A549 (cell line): ENCODE results near the gene TMEM259. TPM values are rescaled to one million over a fixed set of nuclear protein-coding genes. Genes with fewer than 3 reads are reported as not detected.
A peak's percentile ranks its signal among the peaks of the same experiment; 100 is the strongest.
"Not testable (repeated sequence)": the region's sequence is repeated elsewhere in the genome, so short reads cannot be mapped to it uniquely, and the experiment has no call there.

ENCODE experiments used
- ATAC-seq, 2 experiments: fragments of 200-7000 bp in 1 of 2; fragments of >200 bp in 1 of 2; cut with Nextera tagmentation in 1 of 2; cut with Tn5 transposase in 1 of 2; 3 replicates each; pipeline versions ENCODE4 v1.8.0 to v1.9.1; 2018 to 2020; ENCODE audit warnings: mild to moderate bottlenecking in 1 of 2, moderate library complexity in 1 of 2
- CTCF ChIA-PET: fragments of 300-600 bp; sonication (Branson Sonifier 250); formaldehyde crosslinking; extraction: SDS; loops from one replicate; lab custom pipeline; 2021; ENCODE audit warnings: antibody characterized with exemption, inconsistent platforms; lab: Yijun Ruan, JAX
- POLR2A ChIA-PET: fragments of 350-600 bp; formaldehyde crosslinking; extraction: SDS; loops from one replicate; lab custom pipeline; 2021; ENCODE audit warnings: antibody characterized with exemption, inconsistent platforms; lab: Yijun Ruan, JAX
- DNase-seq, 2 experiments: peaks; one replicate each; pipeline versions ENCODE4 v3.0.0 to v3.0.0-alpha.2; 2011 to 2016; ENCODE audit warnings: low read depth in 1 of 2, low spot score in 1 of 2
- FAIRE-seq: peaks from 2 replicates; lab custom pipeline; 2011; peaks lifted over from hg19 to GRCh38; lab: Jason Lieb, UNC
- H3K27ac ChIP-seq, 2 experiments: fragments of >200 bp; sonication (Bioruptor Twin); formaldehyde crosslinking; 3 replicates each; pipeline ENCODE4 v1.5.1; 2016 to 2017
- H3K4me1 ChIP-seq: fragments of >200 bp; sonication (Bioruptor Twin); formaldehyde crosslinking; 3 replicates; pipeline ENCODE4 v1.6.1; 2016
- H3K4me2 ChIP-seq: fragments of >200 bp; sonication (Bioruptor Twin); formaldehyde crosslinking; 3 replicates; pipeline ENCODE4 v1.6.1; 2016
- H3K4me3 ChIP-seq: fragments of >200 bp; sonication (Bioruptor Twin); formaldehyde crosslinking; 3 replicates; pipeline ENCODE4 v1.5.1; 2016
- H3K9me3 ChIP-seq: fragments of >200 bp; sonication (Bioruptor Twin); formaldehyde crosslinking; 3 replicates; pipeline ENCODE4 v1.6.1; 2016
- ATOH8 ChIP-seq: fragments of 250-450 bp; sonication (Bioruptor Pico); IDR thresholded peaks from 2 replicates; pipeline ENCODE4 v1.5.0; 2020; ENCODE audit warnings: low read depth, mild to moderate bottlenecking, moderate library complexity
- CHD4 ChIP-seq: fragments of 200-600 bp; sonication (generic); IDR thresholded peaks from 2 replicates; pipeline ENCODE4 v1.6.1; 2016; ENCODE audit warnings: antibody characterized with exemption, mild to moderate bottlenecking, borderline replicate concordance
- E2F6 ChIP-seq: IDR thresholded peaks from 2 replicates; pipeline ENCODE4 v1.6.1; 2012; ENCODE audit warnings: low read depth, borderline replicate concordance
- FOXS1 ChIP-seq: fragments of 250-450 bp; sonication (Bioruptor Pico); IDR thresholded peaks from 2 replicates; pipeline ENCODE4 v1.5.0; 2020; ENCODE audit warnings: mild to moderate bottlenecking, moderate library complexity
- KDM5A ChIP-seq: fragments of 200-600 bp; sonication (generic); IDR thresholded peaks from 2 replicates; pipeline ENCODE4 v1.6.1; 2016; ENCODE audit warnings: antibody characterized with exemption, mild to moderate bottlenecking
- PHF8 ChIP-seq: fragments of 200-600 bp; sonication (generic); IDR thresholded peaks from 2 replicates; pipeline ENCODE4 v1.6.1; 2016; ENCODE audit warnings: low read depth, mild to moderate bottlenecking, antibody characterized with exemption, moderate library complexity, borderline replicate concordance
- POLR2A ChIP-seq: IDR thresholded peaks from 2 replicates; pipeline ENCODE4 v1.6.1; 2012; ENCODE audit warnings: mild to moderate bottlenecking, low read length
- RNF2 ChIP-seq: fragments of 200-600 bp; sonication (generic); IDR thresholded peaks from 2 replicates; pipeline ENCODE4 v1.6.1; 2016; ENCODE audit warnings: low read depth, mild to moderate bottlenecking, antibody characterized with exemption, moderate library complexity, borderline replicate concordance
- ZFP36 ChIP-seq: fragments of 450-650 bp; IDR thresholded peaks from 2 replicates; pipeline ENCODE4 v1.6.1; 2014; ENCODE audit warnings: borderline replicate concordance; ENCODE audit not compliant: partially characterized antibody
- WGBS: methylation state at CpG from one replicate; pipeline ENCODE4 v1.1.6; 2017; ENCODE audit errors: missing lambda C conversion rate; 5-methylcytosine and 5-hydroxymethylcytosine counted together
- polyA plus RNA-seq, 4 experiments: library from polyadenylated mRNA; depleted of rRNA in 3 of 4; stranded (reverse); fragments of >200 nt; fragmentation: RNase III in 1 of 4; extraction: RNeasy Plus Mini Kit Qiagen cat#74134 plus additional on column Dnase treatment in 1 of 4; gene quantifications; 2 replicates in 3 of 4; 3 replicates in 1 of 4; pipeline ENCODE4 v1.2.3, GENCODE V29; 2011 to 2017

TMEM259 gene
- polyA plus RNA-seq, 2 of the 4 experiments (the other 2 are of a cell fraction) = 45.6 to 78.3 TPM

GRCh38 chr19:1026783-1027649 is 6.1 kb upstream of the TMEM259 start:
- Histone ChIP-seq H3K9me3 (no peaks in the 10 kb centered on the region), H3K4me1 (peaks cover 13% of the 10 kb centered on the region; the same call in 1 of the 3 replicates), H3K4me3 (peak overlapping the region; percentile 87), H3K27ac (peak overlapping the region; percentile 92 to 100), H3K4me2 (peak overlapping the region; percentile 96)
- ChIA-PET POLR2A (interaction anchor here (1.5 kb wide), 1 partner anchor 13 kb away, joined by 6 read pairs; the partner anchor contains the start of gene ABCA7), CTCF (interaction anchor here (1.3 to 2.7 kb wide), 4 partner anchors 12 to 217 kb away, joined by 3 to 12 read pairs (median 4); partner anchors contain the start of gene ABCA7)
- FAIRE-seq (no peak), ATAC-seq (peak; percentile 30 to 41; a peak in 4 of 6 replicates), DNase-seq (no peak)
- WGBS = under 1% methylated on average over 16 of the region's 36 CpGs
- peak; percentile 38 for TF ChIP-seq ZFP36
- no peak for TF ChIP-seq FOXS1 (CRISPR knock-in tag)
- 0 out of 2 replicates have a peak, but pooled peaks have one; percentile 28 for TF ChIP-seq CHD4
- TF ChIP-seq, all 56 proteins: peak for 2

GRCh38 chr19:1025960-1026782 is 5.2 kb upstream of the TMEM259 start, which contains the start of gene CNN2:
TSS of gene CNN2 (plus strand) at chr19:1026608. CDS start at chr19:1026662, 54 bp downstream.
- peak within 1 kb of the TSS; percentile 92 to 100 for H3K27ac ChIP-seq
- peaks cover 13% of the 10 kb centered on the region; the same call in 1 of the 3 replicates for H3K4me1 ChIP-seq
- no peak for FAIRE-seq
- H3K4me2 ChIP-seq = peak within 1 kb of the TSS; percentile 96
- 66% methylated on average over 5 of the region's 63 CpGs for WGBS
- DNase-seq = peak; percentile 67 to 69
- ATAC-seq = peak; percentile 81 to 89
- H3K4me3 ChIP-seq = peak within 1 kb of the TSS; percentile 87
- ChIA-PET POLR2A (interaction anchor here (1.5 kb wide), 1 partner anchor 13 kb away, joined by 6 read pairs; the partner anchor contains the start of gene ABCA7), CTCF (interaction anchor here (0.7 to 2.7 kb wide), 6 partner anchors 13 to 218 kb away, joined by 3 to 12 read pairs (median 4); partner anchors contain the start of gene ABCA7)
- no peaks in the 10 kb centered on the region for H3K9me3 ChIP-seq
- TF ChIP-seq PHF8 = peak; percentile 74; the same call in 1 of the 2 replicates
- TF ChIP-seq RNF2 = no peak
- TF ChIP-seq POLR2A = peak; percentile 33

GRCh38 chr19:1025080-1025479 is 4.2 kb upstream of the TMEM259 start:
- not testable (repeated sequence) for H3K4me3 ChIP-seq
- TF ChIP-seq ZFP36 = peak; percentile 41
- TF ChIP-seq, all 56 proteins: peak for 1; not testable (repeated sequence) for 55
- 83% methylated on average over 6 of the region's 6 CpGs for WGBS
- DNase-seq, FAIRE-seq, POLR2A ChIA-PET, H3K4me1 ChIP-seq, H3K4me2 ChIP-seq, H3K9me3 ChIP-seq, ATAC-seq, H3K27ac ChIP-seq: not testable (repeated sequence)
- CTCF ChIA-PET = interaction anchor here (0.8 kb wide), 1 partner anchor 219 kb away, joined by 3 read pairs; no protein-coding TSS in a partner anchor

GRCh38 chr19:1023883-1024188 is 2.9 kb upstream of the TMEM259 start:
- not testable (repeated sequence) for DNase-seq, H3K4me1 ChIP-seq
- POLR2A ChIA-PET = interaction anchor here (0.7 kb wide), 1 partner anchor 1008 kb away, joined by 3 read pairs; no protein-coding TSS in a partner anchor

GRCh38 chr19:1019980-1020867 is 699 bp downstream of the TMEM259 start:
- TF ChIP-seq PHF8 (0 out of 2 replicates have a peak, but pooled peaks have one; percentile 25), E2F6 (0 out of 2 replicates have a peak, but pooled peaks have one; percentile 2), ATOH8 (CRISPR knock-in tag) (no peak), KDM5A (0 out of 2 replicates have a peak, but pooled peaks have one; percentile 20)
- TF ChIP-seq, all 56 proteins: peak for 3
- Histone ChIP-seq H3K4me2 (peak overlapping the region; percentile 92), H3K9me3 (no peaks in the 10 kb centered on the region), H3K27ac (peak overlapping the region; percentile 95 to 98), H3K4me3 (peak overlapping the region; percentile 81), H3K4me1 (peaks cover 38% of the 10 kb centered on the region)
- ChIA-PET POLR2A (interaction anchor here (1.0 kb wide), 1 partner anchor 84 kb away, joined by 3 read pairs; the partner anchor contains the start of gene GPX4), CTCF (interaction anchor here (1.1 to 1.5 kb wide), 3 partner anchors 10 to 224 kb away, joined by 3 to 4 read pairs (median 3); no protein-coding TSS in a partner anchor)
- no peak for DNase-seq
- 4% methylated on average over 39 of the region's 60 CpGs for WGBS
- ATAC-seq = no peak
- no peak for FAIRE-seq

More at GRCh38 chr19:1023883-1024188, 2.9 kb upstream of the TMEM259 start:
- H3K27ac ChIP-seq, ATAC-seq, FAIRE-seq, H3K9me3 ChIP-seq, H3K4me3 ChIP-seq, H3K4me2 ChIP-seq: not testable (repeated sequence)
- WGBS = 73% methylated on average over 5 of the region's 5 CpGs
- CTCF ChIA-PET = interaction anchor here (0.6 to 1.2 kb wide), 3 partner anchors 17 to 217 kb away, joined by 3 to 4 read pairs (median 3); no protein-coding TSS in a partner anchor
